HepG2 (cell line): ENCODE results near the gene GPRIN2. TPM values are rescaled to one million over a fixed set of nuclear protein-coding genes. Genes with fewer than 3 reads are reported as not detected.

Source experiments
- ATAC-seq: fragments of 200-7000 bp; cut with Tn5 transposase; 3 replicates; pipeline ENCODE4 v1.9.1; 2020; ENCODE audit warnings: mild to moderate bottlenecking, moderate library complexity
- BruUV-seq: library from RNA; stranded (reverse); fragments of 400-500 nt; replicated peaks from 2 replicates; lab custom pipeline; 2021; lab: Mats Ljungman, UMichigan
- CTCF ChIA-PET: fragments of 300-600 bp; formaldehyde crosslinking; extraction: SDS; loops from one replicate; lab custom pipeline; 2021; ENCODE audit warnings: low total read pairs, inconsistent platforms, low intra/inter-chr PET ratio; lab: Yijun Ruan, JAX
- POLR2A ChIA-PET: fragments of 350-600 bp; sonication (Branson Sonifier 250); formaldehyde crosslinking; loops from one replicate; lab custom pipeline; 2020; ENCODE audit warnings: antibody characterized with exemption, inconsistent platforms; lab: Yijun Ruan, JAX
- DNase-seq: peaks from one replicate; pipeline ENCODE4 v3.0.0-alpha.2; 2015; ENCODE audit warnings: low spot score
- FAIRE-seq: peaks from 3 replicates; lab custom pipeline; 2011; peaks lifted over from hg19 to GRCh38; lab: Jason Lieb, UNC
- H2AFZ ChIP-seq: one replicate; pipeline ENCODE4 v1.6.1; 2011; ENCODE audit warnings: low read length, inconsistent platforms
- H3K27ac ChIP-seq: fragments of 300-600 bp; 3 replicates; pipeline ENCODE4 v1.8.0; 2011; ENCODE audit warnings: mixed run types, mild to moderate bottlenecking, mixed read lengths, low read length, inconsistent platforms; ENCODE audit not compliant: insufficient read depth; ENCODE audit errors: extremely low read length
- H3K27me3 ChIP-seq, 2 experiments: fragments of 200-600 bp in 1 of 2; 2 replicates in 1 of 2; 3 replicates in 1 of 2; pipeline versions ENCODE4 v1.6.0 to v1.8.0; 2011; ENCODE audit warnings: low read length in 2 of 2, mild to moderate bottlenecking in 2 of 2, moderate library complexity in 2 of 2, inconsistent platforms in 1 of 2; ENCODE audit not compliant: insufficient read depth in 2 of 2, control insufficient read depth in 1 of 2
- H3K36me3 ChIP-seq, 2 experiments: fragments of 200-600 bp in 1 of 2; replicated peaks in 1 of 2; 2 replicates in 1 of 2; 3 replicates in 1 of 2; pipeline versions ENCODE4 v1.5.1 to v1.8.0; 2011; ENCODE audit warnings: low read length in 2 of 2, inconsistent platforms in 1 of 2; ENCODE audit not compliant: insufficient read depth in 2 of 2, control insufficient read depth in 1 of 2
- H3K4me1 ChIP-seq: 2 replicates; pipeline ENCODE4 v1.5.1; 2012; ENCODE audit warnings: low read length, inconsistent platforms; ENCODE audit not compliant: insufficient read depth
- H3K4me2 ChIP-seq: 2 replicates; pipeline ENCODE4 v1.6.0; 2011; ENCODE audit warnings: low read depth, low read length, inconsistent platforms
- H3K4me3 ChIP-seq, 3 experiments: fragments of 200-600 bp in 1 of 3; sonication (generic), shearing (Covaris generic) in 1 of 3; replicated peaks in 1 of 3; 2 replicates each; pipeline ENCODE4 v1.5.1; 2011 to 2016; ENCODE audit warnings: low read length in 3 of 3, inconsistent platforms in 2 of 3, low read depth in 2 of 3, mild to moderate bottlenecking in 2 of 3, control low read depth in 1 of 3, mixed read lengths in 1 of 3; ENCODE audit not compliant: insufficient read depth in 1 of 3
- H3K79me2 ChIP-seq: one replicate; pipeline ENCODE4 v1.6.1; 2011; ENCODE audit warnings: low read length, inconsistent platforms; ENCODE audit not compliant: insufficient read depth
- H3K9ac ChIP-seq: 2 replicates; pipeline ENCODE4 v1.6.0; 2011; ENCODE audit warnings: mild to moderate bottlenecking, low read depth, low read length, inconsistent platforms; ENCODE audit not compliant: insufficient read depth
- H3K9me3 ChIP-seq: 2 replicates; pipeline ENCODE4 v1.5.1; 2012; ENCODE audit warnings: mild to moderate bottlenecking, low read length
- H4K20me1 ChIP-seq: 2 replicates; pipeline ENCODE4 v1.6.0; 2011; ENCODE audit warnings: inconsistent platforms, mild to moderate bottlenecking, low read length, moderate library complexity; ENCODE audit not compliant: insufficient read depth
- ATM ChIP-seq: fragments of 450-650 bp; IDR thresholded peaks from 2 replicates; pipeline ENCODE4 v1.7.1; 2017; ENCODE audit warnings: mild to moderate bottlenecking, borderline replicate concordance
- CREB1 ChIP-seq, 2 experiments: fragments of 450-650 bp in 1 of 2; IDR thresholded peaks; 2 replicates each; pipeline ENCODE4 v1.6.1; 2016 to 2017; ENCODE audit warnings: control low read depth in 1 of 2, mild to moderate bottlenecking in 1 of 2, missing compliant biosample characterization in 1 of 2, missing genetic modification characterization in 1 of 2
- DNMT3B ChIP-seq: conservative IDR thresholded peaks from 2 replicates; pipeline ENCODE4 v1.6.1; 2016; ENCODE audit warnings: missing biosample characterization, control low read depth
- FOXP1 ChIP-seq, 2 experiments: fragments of 450-650 bp in 1 of 2; IDR thresholded peaks; 2 replicates each; pipeline ENCODE4 v1.6.1; 2017 to 2018; ENCODE audit warnings: antibody characterized with exemption in 1 of 2
- HDAC6 ChIP-seq: fragments of 200-600 bp; sonication (generic); IDR thresholded peaks from 2 replicates; pipeline ENCODE4 v1.7.0; 2017; ENCODE audit warnings: mild to moderate bottlenecking, antibody characterized with exemption, low read length, low read depth
- IKZF1 ChIP-seq: fragments of 450-650 bp; IDR thresholded peaks from 2 replicates; pipeline ENCODE4 v1.7.1; 2016
- JUND ChIP-seq: sonication (generic); formaldehyde crosslinking; IDR thresholded peaks from 2 replicates; pipeline ENCODE4 v1.8.0; 2022; ENCODE audit warnings: mild to moderate bottlenecking, missing genetic modification reagents
- MAZ ChIP-seq, 2 experiments: sonication (generic) in 1 of 2; formaldehyde crosslinking in 1 of 2; IDR thresholded peaks; 2 replicates each; pipeline versions ENCODE4 v1.5.0 to v1.6.1; 2012 to 2020; ENCODE audit warnings: low read depth in 2 of 2, mild to moderate bottlenecking in 2 of 2, borderline replicate concordance in 1 of 2, improper control_type of control experiment in 1 of 2, low read length in 1 of 2, missing genetic modification reagents in 1 of 2, moderate library complexity in 1 of 2
- NFE2 ChIP-seq: sonication (generic); formaldehyde crosslinking; IDR thresholded peaks from 2 replicates; pipeline ENCODE4 v1.4.0; 2020; ENCODE audit warnings: missing genetic modification reagents
- NONO ChIP-seq, 2 experiments: fragments of 450-650 bp in 1 of 2; sonication (generic) in 1 of 2; formaldehyde crosslinking in 1 of 2; IDR thresholded peaks in 1 of 2; conservative IDR thresholded peaks in 1 of 2; 2 replicates each; pipeline versions ENCODE4 v1.6.1 to v1.8.0; 2017 to 2022; ENCODE audit warnings: mild to moderate bottlenecking in 1 of 2, missing genetic modification reagents in 1 of 2, moderate library complexity in 1 of 2
- NPAS2 ChIP-seq: sonication (generic); formaldehyde crosslinking; IDR thresholded peaks from 2 replicates; pipeline ENCODE4 v1.8.0; 2022; ENCODE audit warnings: mild to moderate bottlenecking, missing genetic modification reagents, borderline replicate concordance
- SKIL ChIP-seq: sonication (generic); formaldehyde crosslinking; IDR thresholded peaks from 2 replicates; pipeline ENCODE4 v1.8.0; 2022; ENCODE audit warnings: missing genetic modification reagents, mild to moderate bottlenecking, moderate library complexity, borderline replicate concordance
- SMAD3 ChIP-seq: sonication (generic); formaldehyde crosslinking; IDR thresholded peaks from 2 replicates; pipeline ENCODE4 v1.4.0; 2020; ENCODE audit warnings: missing genetic modification reagents
- TRIM22 ChIP-seq: fragments of 450-650 bp; IDR thresholded peaks from 2 replicates; pipeline ENCODE4 v1.6.1; 2017
- ZNF136 ChIP-seq: sonication (generic); formaldehyde crosslinking; IDR thresholded peaks from 2 replicates; pipeline ENCODE4 v1.8.1; 2022; ENCODE audit warnings: low read depth, mild to moderate bottlenecking, moderate library complexity, missing genetic modification reagents
- ZNF207 ChIP-seq: fragments of 450-650 bp; IDR thresholded peaks from 2 replicates; pipeline ENCODE4 v1.6.1; 2016; ENCODE audit warnings: antibody characterized with exemption, borderline replicate concordance
- ZNF230 ChIP-seq: sonication (generic); formaldehyde crosslinking; IDR thresholded peaks from 2 replicates; pipeline ENCODE4 v1.4.0; 2020; ENCODE audit warnings: mild to moderate bottlenecking, missing genetic modification reagents
- ZNF256 ChIP-seq: sonication (generic); formaldehyde crosslinking; conservative IDR thresholded peaks from 2 replicates; pipeline ENCODE4 v1.4.0; 2020; ENCODE audit warnings: missing genetic modification reagents
- ZNF773 ChIP-seq: sonication (generic); formaldehyde crosslinking; IDR thresholded peaks from 2 replicates; pipeline ENCODE4 v1.4.0; 2020; ENCODE audit warnings: missing genetic modification reagents, borderline replicate concordance
- ZNF781 ChIP-seq: sonication (generic); formaldehyde crosslinking; IDR thresholded peaks from 2 replicates; pipeline ENCODE4 v1.5.1; 2020; ENCODE audit warnings: borderline replicate concordance, mild to moderate bottlenecking, missing genetic modification reagents; ENCODE audit errors: not compliant biosample characterization
- WGBS: methylation state at CpG from one replicate; pipeline ENCODE4 v1.1.6; 2017; ENCODE audit warnings: low lambda C conversion rate; 5-methylcytosine and 5-hydroxymethylcytosine counted together
- in situ Hi-C: cut with HindIII; loops from 2 replicates; pipeline ENCODE4 v1.10.0; 2017; ENCODE audit warnings: low pct_unique_long_range_greater_than_20kb; ENCODE audit not compliant: extremely low pct_ligation_motif_present
- intact Hi-C: fragments of 100-400 bp; cut with micrococcal nuclease; formaldehyde crosslinking; loops from one replicate; pipeline ENCODE4 v1.10.0; 2022; ENCODE audit not compliant: unreplicated experiment
- polyA plus RNA-seq, 8 experiments: library from polyadenylated mRNA; depleted of rRNA in 3 of 8; stranded (reverse) in 7 of 8; unstranded in 1 of 8; fragments of >200 nt; fragmentation: Illumina TruSeq in 4 of 8; extraction: Trizol in 4 of 8; gene quantifications; 2 replicates each; pipeline versions ENCODE4 v1.2.1 to v1.2.3, GENCODE V29; 2011 to 2016; ENCODE audit warnings: low read depth in 4 of 8, missing spikeins in 1 of 8, mixed read lengths in 1 of 8; ENCODE audit not compliant: insufficient read depth in 1 of 8
- total RNA-seq, 5 experiments: library from RNA; depleted of rRNA; stranded (reverse); fragments of >200 nt; fragmentation: Illumina TruSeq; extraction: Trizol; gene quantifications; 2 replicates each; pipeline ENCODE4 v1.2.3, GENCODE V29; 2016; ENCODE audit warnings: low read depth in 1 of 5

GPRIN2 gene
- total and polyA plus RNA-seq, 2 of the 13 experiments (the other 11 are each of a cell fraction or from before 2014, with no cell fraction given) = not detected

- ChIA-PET CTCF (no interaction called here), POLR2A (no interaction called here)
- Histone ChIP-seq H3K9ac (no peak overlapping the region), H3K4me3 (no peak overlapping the region), H3K4me1 (peaks cover 12% of the 10 kb centered on the region), H3K27me3 (peaks cover 2 to 27% of the 10 kb centered on the region in 2 experiments; a peak in 2 of 5 replicates), H3K36me3 (no peaks in the 10 kb centered on the region), H3K27ac (no peak overlapping the region), H3K79me2 (no peaks in the 10 kb centered on the region), H3K9me3 (no peaks in the 10 kb centered on the region), H4K20me1 (no peaks in the 10 kb centered on the region), H2AFZ (no peak overlapping the region), H3K4me2 (no peak overlapping the region)
- no peak for DNase-seq
- FAIRE-seq = peak; percentile 83
- in situ Hi-C loops (no loop called here), intact Hi-C loops (no loop called here)
- 58% methylated on average over 4 of the region's 4 CpGs for WGBS
- BruUV-seq = no TSS peak
- no peak for ATAC-seq
- TF ChIP-seq SMAD3 (no peak), ATM (peak; percentile 60; the same call in 1 of the 2 replicates), NFE2 (no peak), ZNF773 (CRISPR knock-in tag) (no peak), IKZF1 (0 out of 2 replicates have a peak, but pooled peaks have one; percentile 33), MAZ (IDR thresholded peaks at IDR 0.05; ENCODE audit: borderline replicate concordance, low read depth, low read length) (no peak), MAZ (CRISPR knock-in tag; IDR thresholded peaks at IDR 0.05; ENCODE audit: low read depth) (no peak), ZNF136 (no peak), TRIM22 (no peak; the same call in 1 of the 2 replicates), NONO (IDR thresholded peaks at IDR 0.05) (peak; percentile 71), NONO (CRISPR knock-in tag; conservative IDR thresholded peaks at IDR 0.05) (no peak), ZNF207 (peak; percentile 90), ZNF230 (CRISPR knock-in tag) (no peak), HDAC6 (0 out of 2 replicates have a peak, but pooled peaks have one; percentile 0), CREB1 (IDR thresholded peaks at IDR 0.05) (peak; percentile 69; the same call in 1 of the 2 replicates), CREB1 (CRISPR knock-in tag; IDR thresholded peaks at IDR 0.05) (no peak), DNMT3B (CRISPR knock-in tag) (no peak), SKIL (CRISPR knock-in tag) (no peak), NPAS2 (CRISPR knock-in tag) (0 out of 2 replicates have a peak, but pooled peaks have one; percentile 43), FOXP1 (IDR thresholded peaks at IDR 0.05) (peak; percentile 12; the same call in 1 of the 2 replicates), FOXP1 (CRISPR knock-in tag; IDR thresholded peaks at IDR 0.05) (no peak), ZNF781 (CRISPR knock-in tag) (no peak), ZNF256 (CRISPR knock-in tag) (no peak), JUND (no peak)
Measured at GRCh38 chr10:46525824-46526681, 30.4 kb downstream of the GPRIN2 start.
